Embryonic facial prominence (tissue), 1 donor: ENCODE data around the gene HDGFL2.
"Not testable (repeated sequence)": the region's sequence is repeated elsewhere in the genome, so short reads cannot be mapped to it uniquely, and the experiment has no call there.

ENCODE experiments used
- DNase-seq: peaks from one replicate; pipeline ENCODE4 v3.0.0-alpha.2; 2016; ENCODE audit errors: extremely low spot score

Gene HDGFL2

DNA sequence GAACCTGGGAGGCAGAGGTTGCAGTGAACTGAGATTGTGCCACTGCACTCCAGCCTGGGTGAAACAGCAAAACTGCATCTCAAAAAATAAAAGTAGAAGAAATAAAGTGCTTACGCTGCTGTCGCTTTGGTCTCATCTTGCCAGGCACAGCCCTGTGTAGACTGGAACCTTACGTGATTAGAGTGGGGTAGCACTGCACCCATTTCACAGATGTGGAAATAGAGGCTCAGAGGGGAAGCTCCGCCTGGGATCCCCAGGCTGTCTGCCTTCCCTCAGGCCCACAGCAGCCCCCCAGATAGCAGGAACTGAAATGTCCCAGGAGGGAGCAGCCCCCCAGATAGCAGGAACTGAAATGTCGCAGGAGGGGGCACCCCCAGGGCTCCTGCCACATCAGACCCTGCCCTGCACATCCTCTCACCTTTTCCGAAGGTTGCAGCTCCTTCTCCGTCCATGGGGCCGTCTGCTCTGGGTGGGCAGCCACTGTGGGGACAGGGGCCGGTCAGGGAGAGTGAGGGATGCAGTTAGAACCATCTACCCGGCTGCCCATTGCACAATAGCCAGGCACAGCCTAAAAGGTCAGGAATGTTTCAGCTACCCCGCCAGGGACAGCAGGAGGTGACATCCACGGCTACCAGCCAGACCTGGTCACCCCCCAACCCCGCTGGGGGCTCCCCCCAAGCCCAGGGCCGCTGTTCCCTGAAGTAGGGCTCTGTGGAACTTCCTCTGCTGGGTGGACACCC, 44.3 kb downstream of the HDGFL2 start:
- DNase-seq, result no peak

DNA sequence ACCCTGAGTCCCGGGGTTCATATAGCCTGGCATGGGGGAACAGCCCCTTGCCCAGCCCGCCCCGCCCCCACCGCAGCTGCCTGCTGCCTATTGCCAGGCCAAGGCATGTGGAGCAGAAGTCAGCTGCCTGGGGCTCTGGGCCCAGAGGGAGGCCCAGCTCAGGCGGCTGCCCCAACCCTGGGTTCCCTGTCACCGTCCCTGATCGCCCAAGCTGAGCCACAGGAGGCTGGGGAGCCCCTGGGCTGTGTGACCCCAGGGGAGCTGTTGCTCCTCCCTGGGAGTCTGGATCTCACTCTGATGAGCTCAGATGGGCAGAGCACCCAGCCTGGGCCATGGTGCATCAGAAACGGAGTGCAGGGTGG, 44.8 kb downstream of the HDGFL2 start:
- no peak for DNase-seq

DNA sequence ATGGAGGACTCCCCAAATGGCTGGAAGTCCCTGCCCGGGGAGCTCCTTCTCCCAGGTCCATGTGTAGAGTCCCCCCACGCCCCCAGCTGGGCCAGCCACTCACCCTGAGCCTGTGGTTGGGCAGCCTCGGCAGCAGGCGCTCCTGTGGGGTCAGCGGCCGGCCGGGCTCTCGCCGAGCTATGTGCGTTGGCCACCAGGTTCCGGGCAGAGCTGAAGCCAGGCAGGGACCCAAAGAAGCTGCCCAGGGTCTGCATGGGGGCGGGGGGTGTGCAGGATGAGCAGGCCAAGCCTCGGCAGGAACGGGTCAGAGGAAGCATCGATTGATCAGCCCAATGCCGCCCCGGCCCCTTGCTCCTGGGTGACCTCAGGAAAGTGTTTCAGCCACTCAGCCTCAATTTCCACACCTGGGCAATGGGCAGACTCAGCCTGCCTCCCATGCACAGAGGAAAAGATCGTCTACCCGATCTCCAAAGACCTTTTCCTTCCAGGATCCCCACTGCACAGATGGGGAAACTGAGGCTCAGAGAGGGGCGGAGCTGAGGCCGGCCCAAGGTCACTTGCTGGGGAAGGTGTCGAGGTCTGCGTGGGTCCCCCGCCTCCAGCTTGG, 45.5 kb downstream of the HDGFL2 start:
- DNase-seq, result no peak

DNA sequence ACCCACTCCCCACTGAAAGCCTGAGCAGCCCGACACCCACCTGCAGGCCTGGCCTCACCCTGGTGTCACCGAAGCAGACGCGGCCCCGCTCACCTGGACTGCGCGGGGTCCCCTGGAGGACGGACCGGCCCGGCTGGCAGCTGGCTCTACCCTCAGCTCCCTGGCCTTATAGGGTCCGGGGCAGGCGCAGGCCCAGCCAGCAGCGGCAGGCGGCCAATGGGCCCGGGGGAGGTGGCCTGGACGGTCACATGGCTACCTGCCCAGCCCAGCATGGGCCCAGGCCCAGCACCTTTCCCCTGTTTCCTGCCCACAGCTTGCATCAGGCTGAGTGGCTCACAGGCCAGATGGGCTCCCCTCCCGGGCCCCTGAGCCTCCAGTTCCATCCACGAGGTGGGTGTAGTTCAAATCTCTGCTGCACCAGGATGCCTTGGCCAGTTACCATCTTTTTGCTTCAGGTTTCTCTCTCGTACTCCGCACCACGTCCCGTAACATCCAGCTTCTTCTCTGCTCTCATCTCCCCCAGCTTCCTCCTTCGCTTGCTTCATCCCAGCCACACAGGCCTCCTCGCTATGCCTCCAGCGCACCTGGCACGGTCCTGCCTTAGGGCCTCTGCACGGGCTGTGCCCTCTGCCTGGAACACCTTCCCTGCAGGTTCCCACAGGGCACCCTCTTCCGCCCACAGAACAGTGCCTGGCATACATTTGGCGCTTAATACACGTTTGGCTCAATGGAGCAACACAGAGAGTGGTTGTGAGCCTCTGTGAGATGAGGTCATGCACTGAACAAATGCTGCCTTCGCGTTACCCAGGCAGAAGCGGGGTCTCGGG, 46.5 kb downstream of the HDGFL2 start, which contains the start of gene PLIN4:
TSS of gene PLIN4 (minus strand) at position 142 of the 827 bp plus-strand sequence. CDS start 214 bp downstream, outside the sequence.
- no peak for DNase-seq

DNA sequence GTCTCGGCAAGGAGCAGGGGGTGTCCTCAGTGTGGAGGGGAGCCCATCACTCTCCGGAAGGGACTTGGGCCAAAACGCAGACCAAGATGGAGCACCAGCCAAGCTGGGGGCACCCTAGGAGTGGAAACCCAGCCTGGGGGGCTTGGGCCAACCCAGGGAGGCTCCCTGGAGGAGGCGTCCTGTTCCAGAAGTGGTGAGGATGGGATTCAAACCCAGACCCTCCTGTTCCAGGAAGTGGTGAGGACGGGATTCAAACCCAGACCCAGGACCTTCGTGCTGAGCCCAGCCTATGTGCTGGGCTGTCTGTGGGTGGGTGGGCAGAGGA, 47.0 kb downstream of the HDGFL2 start:
- DNase-seq, result no peak

DNA sequence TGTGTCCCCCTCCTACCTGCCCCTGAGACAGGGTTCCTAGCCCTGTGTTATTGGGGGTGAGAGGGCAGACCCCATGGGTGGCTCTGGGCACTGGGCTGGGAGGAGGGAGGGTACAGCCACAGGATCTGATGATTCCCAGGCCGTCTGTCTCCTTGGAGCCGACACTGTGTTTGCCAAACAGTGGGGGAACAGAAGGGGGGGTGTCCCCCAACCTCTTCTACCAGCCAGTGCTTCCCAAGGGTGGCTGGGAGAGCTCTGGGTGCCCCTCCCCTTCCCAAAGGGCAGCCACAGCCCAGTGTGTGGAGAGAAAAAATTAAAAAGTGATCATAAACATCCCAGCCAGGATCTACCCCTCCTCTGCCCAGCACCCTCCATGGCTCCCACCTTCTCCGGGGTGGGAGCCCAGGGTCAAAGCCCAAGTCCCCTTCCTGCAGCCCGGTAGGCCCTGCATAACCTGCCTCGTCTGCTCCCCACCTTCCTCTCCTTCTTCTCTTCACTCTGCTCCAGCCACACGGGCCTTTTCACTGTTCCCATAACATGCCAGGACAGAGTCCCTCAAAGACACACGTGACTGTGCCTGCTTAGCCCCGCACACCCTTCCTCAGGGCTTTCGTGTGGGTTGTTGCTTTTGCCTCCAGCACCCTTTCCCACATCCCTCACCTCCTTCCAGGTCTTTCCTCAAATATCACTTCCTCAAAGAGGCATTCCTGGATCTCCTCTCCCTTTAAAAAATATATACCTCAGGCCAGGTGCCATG, 47.6 kb downstream of the HDGFL2 start:
- no peak for DNase-seq

DNA sequence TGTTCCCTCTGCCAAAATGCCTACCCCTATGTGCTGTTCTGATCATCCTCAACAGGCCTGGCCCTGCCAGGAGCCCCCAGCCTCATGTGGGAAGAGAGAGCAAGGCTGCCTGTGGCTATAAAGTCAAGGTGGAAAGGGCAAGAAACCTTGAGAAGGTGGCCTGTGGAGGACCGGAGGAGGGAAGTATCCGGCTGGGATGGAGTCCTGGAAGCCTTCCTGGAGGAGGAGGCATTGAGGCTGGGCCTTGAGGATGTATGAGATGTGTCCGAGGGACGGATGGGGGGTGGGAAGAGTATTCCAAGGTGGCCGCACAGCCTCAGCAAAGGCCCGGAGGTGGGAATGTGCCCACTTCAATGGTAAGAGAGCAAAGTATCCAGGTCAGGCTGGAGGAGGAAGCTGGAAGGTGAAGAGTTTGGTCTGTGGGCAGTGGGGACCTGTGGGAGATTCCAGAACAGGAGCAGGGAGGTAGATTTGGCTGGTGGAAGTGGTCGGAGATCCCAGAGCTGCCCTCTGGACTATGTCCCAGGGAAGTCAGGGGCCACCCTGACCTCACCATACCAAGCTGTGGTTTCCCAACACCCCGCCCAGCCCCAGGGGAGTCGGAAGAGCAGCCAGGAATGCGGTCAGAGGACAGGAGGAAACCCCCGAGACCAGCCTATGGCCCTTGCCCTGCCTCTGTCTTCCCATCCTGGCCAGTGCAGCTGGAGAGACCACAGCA, 49.2 kb downstream of the HDGFL2 start:
- no peak for DNase-seq

DNA sequence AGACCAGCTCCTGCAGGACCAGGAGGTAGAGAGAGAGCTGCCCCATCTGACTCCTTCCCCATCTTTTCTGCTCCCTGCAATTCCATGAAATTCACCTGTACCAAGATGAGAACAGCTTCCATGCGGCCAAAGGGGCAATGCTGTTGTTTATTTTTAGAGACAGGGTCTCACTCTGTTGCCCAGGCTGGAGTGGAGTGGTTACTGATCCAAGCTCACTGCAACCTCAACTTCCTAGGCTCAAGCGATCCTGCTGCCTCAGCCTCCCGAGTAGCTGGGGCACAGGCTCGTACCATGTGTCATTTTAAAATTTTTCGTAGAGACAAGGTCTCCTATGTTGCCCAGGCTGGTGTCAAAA, 49.8 kb downstream of the HDGFL2 start:
- no peak for DNase-seq

DNA sequence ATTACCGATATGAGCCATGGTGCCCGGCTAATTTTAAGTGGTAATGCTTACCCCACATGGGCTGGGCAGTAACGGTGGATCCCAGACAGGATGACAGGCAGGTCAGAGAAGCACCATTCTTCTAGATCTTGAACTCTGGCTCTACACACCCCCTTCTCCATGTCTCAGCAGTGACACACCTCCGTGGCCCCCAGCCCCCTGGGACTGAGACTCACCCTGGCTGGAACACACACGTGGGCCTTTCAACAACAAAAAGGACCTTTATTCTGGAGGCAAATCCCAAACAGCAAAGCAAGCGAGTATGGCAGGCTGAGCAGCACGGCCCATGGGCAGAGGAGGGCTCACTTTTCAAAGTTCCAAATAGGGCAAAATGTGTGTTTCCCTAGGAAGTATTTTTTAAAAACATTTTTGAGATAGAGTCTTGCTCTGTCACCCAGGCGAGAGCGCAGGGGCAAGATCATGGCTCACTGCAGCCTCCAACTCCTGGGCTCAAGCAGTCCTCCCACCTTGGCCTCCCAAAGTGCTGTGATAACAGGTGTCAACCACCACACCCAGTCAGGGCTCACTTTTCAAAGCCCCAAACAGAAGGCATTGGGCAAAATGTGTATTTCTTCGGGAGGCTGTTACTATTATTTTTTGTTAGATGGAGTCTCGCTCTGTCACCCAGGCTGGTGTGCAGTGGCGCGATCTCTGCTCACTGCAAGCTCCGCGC, 50.4 kb downstream of the HDGFL2 start:
- no peak for DNase-seq

DNA sequence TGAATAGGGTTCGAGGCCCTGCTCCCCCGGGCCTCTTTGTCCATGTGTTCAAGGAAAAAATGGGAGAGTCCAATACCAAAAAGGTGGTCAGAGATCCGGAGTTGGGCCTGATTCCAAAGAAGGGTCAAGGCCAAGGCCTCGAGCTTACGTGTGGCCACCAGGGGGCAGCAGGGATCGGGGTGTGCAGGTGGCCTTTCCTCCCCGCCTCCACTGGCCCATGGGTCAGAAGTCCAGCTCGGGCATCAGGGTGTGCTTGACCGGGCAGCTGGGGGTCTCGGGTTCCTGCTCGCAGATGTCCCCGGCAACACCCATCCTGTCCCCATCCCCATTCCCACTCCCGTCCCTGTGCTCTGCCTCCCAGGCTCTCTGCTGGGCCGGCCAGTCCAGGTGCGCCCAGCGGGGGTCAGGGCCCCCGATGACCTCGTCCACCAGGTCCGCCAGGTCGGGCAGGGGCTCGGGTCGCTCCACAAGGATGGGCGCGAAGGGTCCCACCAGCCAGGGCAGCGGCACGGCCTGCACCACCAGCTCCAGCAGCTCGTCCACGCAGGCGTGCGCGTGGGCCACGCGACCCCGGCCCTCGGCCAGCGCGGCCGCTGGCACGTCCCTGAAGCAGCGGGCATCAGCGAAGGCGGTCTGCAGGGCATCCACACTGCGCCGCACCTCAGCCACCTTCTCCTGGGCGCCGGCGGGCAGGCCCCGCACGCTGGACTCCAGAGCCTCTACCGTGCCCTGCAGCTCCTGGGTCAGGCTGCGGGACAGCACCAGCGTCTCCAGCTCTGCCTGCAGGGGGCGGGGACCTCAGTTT, 51.4 kb downstream of the HDGFL2 start:
- DNase-seq, result no peak

DNA sequence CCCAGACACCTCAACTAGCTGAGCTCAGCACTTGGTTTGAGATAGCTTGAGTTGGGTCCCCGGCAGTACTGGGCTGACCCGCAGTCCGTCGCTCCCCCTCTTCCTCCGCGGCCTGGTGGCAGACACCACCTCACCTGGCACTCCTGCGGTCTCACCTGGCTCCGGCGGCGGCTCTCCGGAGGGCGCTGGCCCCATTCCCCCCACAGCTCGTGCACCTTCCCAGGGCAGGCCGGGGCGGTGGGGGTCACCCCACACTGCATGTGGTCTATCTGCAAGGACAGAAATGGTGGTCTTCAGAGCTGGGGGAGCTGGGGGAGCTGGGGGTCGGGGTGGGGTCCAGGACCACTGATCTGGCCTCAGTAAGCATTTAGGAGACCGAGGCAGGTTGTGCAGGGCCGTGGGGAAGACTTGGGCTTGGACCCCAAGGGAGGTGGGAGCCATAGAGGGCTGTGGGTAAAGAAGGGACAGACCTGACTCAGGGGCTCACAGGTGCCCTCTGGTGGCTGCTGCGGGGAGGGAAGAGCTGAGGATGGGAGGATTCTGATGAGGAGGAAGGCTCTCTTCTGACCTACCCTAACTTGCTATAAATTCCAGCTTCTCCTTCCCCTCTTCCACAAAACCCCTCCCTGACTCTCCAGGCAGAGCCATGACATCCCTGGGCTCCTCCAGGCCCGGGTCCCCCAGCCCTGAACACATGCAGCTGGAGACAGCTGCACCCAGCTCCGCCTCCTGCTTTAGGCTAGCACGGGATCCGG, 52.9 kb downstream of the HDGFL2 start:
- no peak for DNase-seq

DNA sequence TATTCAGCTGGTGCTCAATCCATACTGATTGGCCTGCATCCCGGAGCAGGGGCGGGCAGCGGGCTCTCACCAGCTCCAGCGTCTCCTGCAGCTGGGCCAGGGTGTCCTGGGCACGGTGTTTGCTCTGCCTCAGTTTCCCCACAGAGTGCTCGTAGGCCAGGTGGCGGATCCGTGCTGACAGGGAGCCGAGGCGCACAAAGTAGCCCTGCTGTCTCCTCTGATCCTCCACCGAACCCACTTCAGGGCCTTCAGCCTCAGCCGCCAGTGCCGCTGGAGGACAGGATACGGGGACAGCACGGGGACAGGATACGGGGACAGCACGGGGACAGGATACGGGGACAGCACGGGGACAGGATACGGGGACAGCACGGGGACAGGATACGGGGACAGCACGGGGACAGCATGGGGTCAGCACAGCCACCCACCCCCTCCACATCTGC, 53.5 kb downstream of the HDGFL2 start:
- DNase-seq, result no peak

DNA sequence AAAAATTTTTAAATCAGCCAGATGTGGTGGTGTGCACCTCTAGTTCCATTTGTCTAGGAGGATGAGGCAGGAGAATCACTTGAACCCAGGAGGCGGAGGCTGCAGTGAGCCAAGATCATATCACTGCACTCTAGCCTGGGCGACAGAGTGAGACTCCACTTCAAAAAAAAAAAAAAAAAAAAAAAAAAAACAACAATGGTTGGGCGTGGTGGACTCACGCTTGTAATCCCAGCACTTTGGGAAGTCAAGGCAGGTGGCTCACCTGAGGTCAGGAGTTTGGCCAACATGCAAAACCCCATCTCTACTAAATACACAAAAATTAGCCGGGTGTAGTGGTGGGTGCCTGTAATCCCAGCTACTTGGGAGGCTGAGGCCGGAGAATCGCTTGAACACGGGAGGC, 55.3 kb downstream of the HDGFL2 start:
- not testable (repeated sequence) for DNase-seq

DNA sequence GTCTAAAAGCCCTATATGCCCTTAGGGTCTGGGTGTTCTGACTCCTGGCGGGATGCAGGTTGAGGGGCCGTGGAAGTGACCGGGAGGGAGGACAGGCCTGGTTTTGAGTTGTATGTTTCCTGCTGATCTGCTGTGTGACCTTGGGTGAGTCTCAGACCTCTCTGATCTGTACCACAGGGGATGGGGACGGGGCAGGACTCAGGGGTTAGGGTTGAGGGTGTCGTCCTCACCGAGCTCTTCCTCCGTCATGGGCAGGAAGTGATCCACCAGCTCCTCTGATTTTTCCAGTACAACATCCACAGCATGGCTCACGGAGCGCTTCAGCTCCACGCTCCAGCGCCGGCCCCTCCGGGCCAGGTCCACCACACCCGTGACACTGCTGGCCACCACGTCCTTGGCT, 56.7 kb downstream of the HDGFL2 start:
- DNase-seq, result no peak

DNA sequence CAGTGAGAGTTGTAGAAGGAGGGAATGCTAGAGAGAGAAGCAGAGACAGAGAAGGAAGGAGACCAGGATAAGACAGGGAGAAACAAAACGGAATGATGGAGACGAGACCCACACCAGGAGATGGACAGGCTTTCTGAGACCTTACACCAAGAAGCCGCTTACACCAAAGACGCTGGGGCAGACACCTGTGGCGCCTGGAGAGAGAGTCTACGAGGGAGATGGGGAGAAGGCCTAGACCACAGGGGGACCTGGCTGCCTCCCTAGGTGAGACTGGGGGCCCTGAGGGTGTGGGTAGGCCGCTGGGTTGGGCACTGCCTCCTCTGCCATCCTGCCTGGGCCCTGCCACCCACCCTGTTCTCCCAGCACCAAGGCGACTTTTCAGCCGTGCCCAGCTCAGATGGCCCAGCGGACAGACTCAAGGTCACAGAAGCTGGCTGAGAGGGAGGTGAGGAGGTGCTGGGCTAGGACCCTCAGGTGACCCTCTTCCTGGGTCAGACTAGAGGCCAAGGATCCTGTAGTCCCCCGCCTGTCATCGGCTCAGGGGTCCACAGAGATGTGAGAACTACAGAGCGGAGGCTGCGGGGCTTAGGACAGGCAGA, 57.9 kb downstream of the HDGFL2 start:
- DNase-seq, result no peak

DNA sequence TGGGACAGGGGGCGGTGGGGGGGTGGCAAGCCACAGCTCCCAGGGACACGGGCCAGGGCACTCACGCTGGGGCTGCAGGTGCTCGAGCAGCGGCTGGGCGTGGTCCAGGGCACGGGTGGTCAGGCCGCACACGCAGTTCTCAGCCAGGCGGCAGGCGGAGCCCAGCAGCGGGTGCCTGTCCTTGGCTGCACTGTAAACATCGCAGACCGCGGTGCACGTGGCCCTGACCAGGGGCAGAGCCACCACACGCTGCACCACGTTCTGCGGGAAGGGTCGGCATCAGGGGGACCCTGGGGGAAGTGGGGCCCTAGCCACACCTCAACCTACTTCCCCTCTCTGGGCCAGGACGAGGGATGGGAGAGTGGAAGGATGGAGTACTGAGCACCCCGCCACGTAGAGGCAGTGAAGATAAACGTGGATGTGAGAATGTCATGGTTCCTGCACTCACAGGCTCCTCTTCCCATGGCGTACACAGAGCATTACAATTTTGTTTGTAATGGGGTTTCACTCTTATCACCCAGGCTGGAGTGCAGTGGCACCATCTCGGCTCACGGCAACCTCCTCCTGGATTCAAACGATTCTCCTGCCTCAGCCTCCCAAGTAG, 59.6 kb downstream of the HDGFL2 start:
- no peak for DNase-seq

DNA sequence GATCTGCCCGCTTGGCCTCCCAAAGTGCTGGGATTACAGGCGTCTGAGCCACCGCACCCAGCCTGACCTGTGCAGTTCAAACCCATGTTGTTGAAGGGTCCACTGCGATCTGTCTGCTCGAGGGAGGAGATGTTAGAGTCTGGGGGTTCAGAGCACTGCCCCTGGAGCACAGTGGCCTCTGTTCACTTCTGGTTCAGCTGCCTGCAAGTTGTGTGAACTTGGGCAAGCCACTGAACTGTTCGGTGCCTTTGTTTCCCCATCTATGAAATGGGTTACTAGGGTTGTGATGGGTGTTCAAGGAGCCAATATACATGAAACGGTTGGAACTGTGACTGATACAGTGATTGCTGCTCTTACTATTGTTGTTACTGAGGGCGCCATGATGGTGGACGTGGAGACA, 61.2 kb downstream of the HDGFL2 start:
- DNase-seq, result no peak

DNA sequence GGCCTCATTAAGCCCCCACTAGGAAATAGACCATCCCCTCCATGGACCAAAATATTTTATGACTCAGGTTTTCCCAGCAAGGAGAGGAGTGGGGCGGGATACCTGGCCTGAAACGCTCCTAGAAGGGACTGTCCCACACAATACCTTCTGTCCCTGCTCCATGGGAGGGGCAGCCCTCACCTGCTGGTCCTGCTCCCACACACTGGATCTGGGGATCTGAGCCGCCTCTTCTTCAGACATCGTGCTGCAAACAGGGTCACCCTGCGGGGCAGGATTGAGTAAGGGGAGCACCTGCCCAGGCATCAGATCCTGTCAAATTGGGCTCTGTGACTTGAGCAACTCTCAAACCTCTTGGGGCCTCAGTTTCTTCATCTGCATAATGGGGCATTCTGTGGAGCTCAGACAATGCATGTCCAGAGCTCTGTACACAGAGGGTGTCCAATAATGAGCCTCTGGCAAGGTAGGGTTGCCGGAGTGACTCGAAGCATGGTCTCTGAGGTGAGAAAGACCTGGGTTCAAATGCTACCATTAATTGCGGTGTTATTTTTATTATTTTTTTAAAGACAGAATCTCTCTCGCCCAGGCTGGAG, 61.8 kb downstream of the HDGFL2 start:
- no peak for DNase-seq
